ENCODE results near the gene CHIC2.

GRCh38 chr4:53994382-53995102 is 69.9 kb downstream of the CHIC2 start:
- TF ChIP-seq CTCF (IDR thresholded peaks at IDR 0.05) (no peak), EZH2 (IDR thresholded peaks at IDR 0.05) (no peak)
